HEK293T (cell line): Measurements from ENCODE around the gene CACUL1.

Experiments
- BHLHE40 ChIP-seq: fragments of 450-650 bp; IDR thresholded peaks from 2 replicates; pipeline ENCODE4 v1.6.1; 2016; ENCODE audit warnings: mild to moderate bottlenecking, moderate library complexity, borderline replicate concordance
- HDGF ChIP-seq: fragments of 450-650 bp; IDR thresholded peaks from 2 replicates; pipeline ENCODE4 v1.6.1; 2017; ENCODE audit warnings: antibody characterized with exemption, borderline replicate concordance

DNA sequence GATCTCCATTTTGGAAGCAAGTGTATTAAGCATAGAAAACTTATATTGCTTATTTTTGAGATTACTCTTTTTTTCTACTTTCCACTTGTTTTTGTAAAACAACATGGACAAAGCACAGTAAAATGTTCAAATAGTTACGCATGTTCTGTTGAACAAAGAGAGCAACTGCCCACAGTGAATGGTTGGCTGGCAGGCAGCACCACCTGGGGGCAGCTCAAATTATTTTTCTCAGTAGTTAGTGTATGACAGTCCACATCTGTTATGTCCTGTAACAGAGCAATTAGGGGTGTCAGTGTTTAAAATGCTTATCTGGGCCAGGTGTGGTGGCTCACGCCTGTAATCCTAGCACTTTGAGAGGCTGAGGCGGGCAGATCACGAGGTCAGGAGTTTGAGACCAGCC lies 46.1 kb upstream of the CACUL1 start:
- no peak for TF ChIP-seq BHLHE40
- no peak for TF ChIP-seq HDGF
